Neural crest cell (in vitro differentiated cells): Measurements from ENCODE around the gene HDDC3. TPM values are rescaled to one million over a fixed set of nuclear protein-coding genes. Genes with fewer than 3 reads are reported as not detected.

Experiments
- DNase-seq: peaks from one replicate; pipeline ENCODE4 v3.0.0; 2021; ENCODE audit warnings: low read depth, mixed read lengths, low spot score
- H3K27ac Mint-ChIP-seq: one replicate; pipeline ENCODE4 v1.8.0; 2021; ENCODE audit warnings: mild to moderate bottlenecking, mixed read lengths; ENCODE audit not compliant: unreplicated experiment
- H3K27me3 Mint-ChIP-seq: 2 replicates; pipeline ENCODE4 v1.8.0; 2021; ENCODE audit warnings: low read depth, mild to moderate bottlenecking, mixed read lengths
- H3K36me3 Mint-ChIP-seq: 2 replicates; pipeline ENCODE4 v1.8.0; 2021; ENCODE audit warnings: low read depth, mild to moderate bottlenecking, mixed read lengths
- H3K4me1 Mint-ChIP-seq: 2 replicates; pipeline ENCODE4 v1.8.0; 2021; ENCODE audit warnings: mixed read lengths
- H3K4me3 Mint-ChIP-seq: one replicate; pipeline ENCODE4 v1.8.0; 2021; ENCODE audit warnings: mild to moderate bottlenecking, mixed read lengths
- H3K9me3 Mint-ChIP-seq: 2 replicates; pipeline ENCODE4 v1.8.0; 2021; ENCODE audit warnings: mixed read lengths
- CTCF ChIP-seq: fragments of 200-600 bp; sonication (generic); conservative IDR thresholded peaks from 2 replicates; pipeline ENCODE4 v1.5.0; 2021; ENCODE audit warnings: antibody characterized with exemption, mild to moderate bottlenecking
- total RNA-seq: library from RNA; stranded (reverse); gene quantifications from 2 replicates; pipeline ENCODE4 v1.2.1, GENCODE V29; 2021

HDDC3 gene
- total RNA-seq, 1 donor from 2014 or later, result 16.7 TPM

- TF ChIP-seq CTCF, result peak; percentile 97
- peak overlapping the region; percentile 72 for H3K27ac Mint-ChIP-seq
These were observed 24.1 kb upstream of the HDDC3 start for GRCh38 chr15:90956274-90957030.

GRCh38 chr15:90955624-90956273, 23.4 kb upstream of the HDDC3 start:
- Mint-ChIP-seq H3K36me3 (peaks cover 11% of the 10 kb centered on the region), H3K27me3 (peaks cover 3% of the 10 kb centered on the region), H3K4me3 (peak overlapping the region; percentile 88), H3K4me1 (peaks cover 23% of the 10 kb centered on the region), H3K9me3 (no peaks in the 10 kb centered on the region), H3K27ac (peak overlapping the region; percentile 72)
- TF ChIP-seq CTCF, result peak; percentile 1
- no peak for DNase-seq

More at GRCh38 chr15:90956274-90957030, 24.1 kb upstream of the HDDC3 start:
- Mint-ChIP-seq H3K4me3 (peak overlapping the region; percentile 88), H3K36me3 (peaks cover 14% of the 10 kb centered on the region), H3K9me3 (no peaks in the 10 kb centered on the region), H3K4me1 (peaks cover 23% of the 10 kb centered on the region), H3K27me3 (peaks cover 3% of the 10 kb centered on the region)
- DNase-seq, result peak; percentile 75

GRCh38 chr15:90954712-90955623, 22.6 kb upstream of the HDDC3 start, which contains the start of gene RCCD1:
TSS of gene RCCD1 (plus strand) at chr15:90954884. CDS start at chr15:90956735, 1,851 bp downstream.
- peak; percentile 21 for TF ChIP-seq CTCF
- no peaks in the 10 kb centered on the region for H3K9me3 Mint-ChIP-seq
- peaks cover 10% of the 10 kb centered on the region for H3K36me3 Mint-ChIP-seq
- H3K4me1 Mint-ChIP-seq, result peaks cover 23% of the 10 kb centered on the region
- peak within 1 kb of the TSS; percentile 83 for H3K27ac Mint-ChIP-seq
- peaks cover 3% of the 10 kb centered on the region for H3K27me3 Mint-ChIP-seq
- peak; percentile 75 for DNase-seq
- peak within 1 kb of the TSS; percentile 88 for H3K4me3 Mint-ChIP-seq

- TF ChIP-seq CTCF, result no peak
- DNase-seq, result no peak
- Mint-ChIP-seq H3K36me3 (peaks cover 6% of the 10 kb centered on the region), H3K4me1 (peaks cover 18% of the 10 kb centered on the region), H3K27ac (no peak overlapping the region), H3K4me3 (peak overlapping the region; percentile 88), H3K9me3 (no peaks in the 10 kb centered on the region), H3K27me3 (peaks cover 3% of the 10 kb centered on the region)
These were observed 21.8 kb upstream of the HDDC3 start for GRCh38 chr15:90953947-90954711.
